Cardiac septum (tissue), 1 donor: ENCODE results near the gene NDUFS2. TPM values are rescaled to one million over a fixed set of nuclear protein-coding genes. Genes with fewer than 3 reads are reported as not detected.

Source experiments
- DNase-seq: peaks from one replicate; pipeline ENCODE4 v3.0.0-alpha.2; 2020; ENCODE audit warnings: low spot score
- intact Hi-C: fragments of 100-400 bp; cut with DNase I; formaldehyde crosslinking; loops from one replicate; pipeline ENCODE4 v1.14.0; 2022
- total RNA-seq: library from RNA; stranded (reverse); fragmentation: NEBNext Ultra II Directional; extraction: Animal tissue kit (Norgen Biotek cat#: 25700); gene quantifications from one replicate; pipeline ENCODE4 v1.2.1, GENCODE V29; 2021
- donor health status: DM: no; HTN: no; CAD: no.

Gene NDUFS2
- total RNA-seq, 1 donor from 2014 or later = 253 TPM

DNA sequence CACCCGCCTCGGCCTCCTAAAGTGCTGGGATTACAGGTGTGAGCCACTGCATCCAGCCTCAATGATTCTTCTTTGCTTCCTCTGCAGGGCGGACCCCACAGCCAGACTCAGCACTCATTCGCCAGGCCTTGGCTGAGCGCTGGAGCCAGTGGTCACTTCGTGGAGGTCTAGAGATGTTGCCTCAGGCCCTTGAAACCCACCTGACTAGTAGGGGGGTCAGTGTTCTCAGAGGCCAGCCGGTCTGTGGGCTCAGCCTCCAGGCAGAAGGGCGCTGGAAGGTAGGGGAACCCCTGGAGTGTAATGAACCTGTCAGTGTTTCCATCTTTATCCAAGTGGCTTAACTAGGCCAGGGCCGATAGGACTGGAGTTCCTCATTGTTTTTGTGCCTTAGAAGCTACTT is 33.3 kb upstream of the NDUFS2 start:
- no peak for DNase-seq
- intact Hi-C loops = no loop called here

DNA sequence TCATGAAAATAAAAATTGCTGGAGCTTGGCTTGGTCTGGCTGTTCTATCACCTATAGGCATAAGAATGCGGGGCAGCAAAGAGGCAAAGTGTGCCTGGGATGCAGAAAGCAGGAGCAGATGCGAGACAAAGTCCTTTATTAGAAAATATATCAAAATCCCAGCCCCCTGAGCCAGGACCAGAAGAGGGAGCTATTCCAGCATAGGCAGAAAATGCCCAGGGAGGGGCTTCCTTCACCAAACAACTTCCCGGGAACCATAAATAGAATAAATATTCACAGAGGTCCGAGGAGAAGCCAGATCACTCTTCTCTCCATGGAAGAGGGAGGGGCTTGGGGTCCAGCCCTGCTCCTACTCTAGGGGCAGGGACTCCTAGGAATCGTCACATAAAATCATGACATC is 31.0 kb upstream of the NDUFS2 start:
- intact Hi-C loops = no loop called here
- no peak for DNase-seq

DNA sequence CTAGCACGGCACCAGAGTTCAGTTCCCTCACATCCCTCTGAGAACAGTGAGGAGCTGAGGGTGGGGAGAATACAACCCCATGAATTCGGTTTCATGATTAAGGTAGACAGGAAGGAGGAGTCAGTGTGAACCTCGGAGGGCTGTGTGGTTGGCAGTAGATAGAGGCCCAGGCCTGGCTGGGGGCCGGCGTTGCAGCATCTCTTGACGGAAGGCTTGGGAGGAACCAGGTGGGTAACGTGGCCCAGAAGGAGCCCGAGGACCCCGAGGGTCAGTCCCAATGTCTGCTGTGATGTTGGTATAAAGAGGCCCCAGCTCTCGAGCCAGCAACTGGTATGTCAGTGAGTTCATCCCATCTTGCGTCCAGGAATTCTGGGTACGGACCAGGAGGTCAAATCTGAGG is 30.5 kb upstream of the NDUFS2 start:
- no peak for DNase-seq
- intact Hi-C loops = no loop called here

DNA sequence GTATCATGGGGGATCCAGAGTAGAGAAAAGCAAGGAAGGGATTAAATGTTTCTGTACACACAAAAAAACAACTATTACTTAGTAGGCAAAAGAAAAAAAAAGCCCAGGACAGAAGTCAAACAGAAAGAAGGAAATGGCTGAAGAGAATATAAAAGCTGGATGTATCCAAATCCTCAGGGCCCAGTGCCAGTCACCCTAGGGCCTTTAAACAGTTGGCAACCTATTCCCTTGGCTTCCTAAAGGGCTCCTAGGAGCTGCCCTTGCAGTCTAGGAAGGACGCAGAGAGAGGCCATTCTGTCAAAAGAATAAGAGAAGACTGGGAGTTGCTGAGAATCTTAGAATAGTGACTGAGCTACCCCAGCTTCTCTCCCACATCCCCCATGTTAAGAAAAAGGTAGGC is 29.8 kb upstream of the NDUFS2 start:
- no peak for DNase-seq
- intact Hi-C loops = no loop called here

DNA sequence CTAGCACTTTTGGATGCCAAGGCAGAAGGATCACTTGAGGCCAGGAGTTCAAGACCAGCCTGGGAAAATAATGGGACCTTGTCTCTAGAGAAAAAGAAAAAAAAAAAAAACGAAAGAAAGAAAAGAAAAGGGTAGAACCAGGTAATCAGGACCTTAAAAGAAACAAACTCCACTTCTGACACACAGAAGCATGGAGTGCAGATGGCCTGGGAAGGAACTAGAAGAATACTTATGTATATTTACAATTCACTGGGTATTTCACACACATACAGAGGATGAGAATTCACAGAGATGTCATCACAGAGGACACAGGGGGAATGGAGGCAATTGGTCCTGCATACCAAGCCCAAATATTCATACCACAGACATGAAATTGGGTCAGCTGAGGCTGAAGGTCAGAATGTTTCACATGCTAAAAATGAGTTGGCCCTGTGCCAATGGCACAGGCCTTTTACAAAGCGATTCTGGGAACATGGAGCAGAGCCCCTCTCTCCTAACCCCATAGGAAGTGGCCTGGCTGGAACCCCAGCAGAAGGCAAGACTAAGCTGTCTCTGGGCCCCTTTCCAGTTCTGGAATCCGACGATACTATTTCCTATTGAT is 29.3 kb upstream of the NDUFS2 start:
- intact Hi-C loops = no loop called here
- DNase-seq = no peak

DNA sequence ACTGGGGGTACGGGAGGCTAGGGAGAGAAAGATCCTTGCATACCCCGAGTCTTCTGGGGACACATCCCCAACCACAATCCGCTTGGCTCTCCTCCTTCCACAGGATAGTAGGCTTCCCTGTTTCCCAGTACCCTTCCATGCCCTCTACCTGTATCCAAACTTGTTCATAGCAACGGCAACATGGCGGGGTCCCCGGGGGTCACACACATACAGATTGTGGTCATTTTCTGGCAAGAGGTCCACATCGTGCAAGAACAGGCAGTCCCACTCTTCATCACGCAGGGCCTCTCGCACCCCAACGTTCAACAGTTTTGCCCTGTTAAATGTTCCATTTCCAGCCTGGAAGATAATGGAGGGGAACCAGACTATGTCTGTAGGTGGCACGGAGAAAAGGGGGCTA is 28.5 kb upstream of the NDUFS2 start:
- intact Hi-C loops = no loop called here
- no peak for DNase-seq

DNA sequence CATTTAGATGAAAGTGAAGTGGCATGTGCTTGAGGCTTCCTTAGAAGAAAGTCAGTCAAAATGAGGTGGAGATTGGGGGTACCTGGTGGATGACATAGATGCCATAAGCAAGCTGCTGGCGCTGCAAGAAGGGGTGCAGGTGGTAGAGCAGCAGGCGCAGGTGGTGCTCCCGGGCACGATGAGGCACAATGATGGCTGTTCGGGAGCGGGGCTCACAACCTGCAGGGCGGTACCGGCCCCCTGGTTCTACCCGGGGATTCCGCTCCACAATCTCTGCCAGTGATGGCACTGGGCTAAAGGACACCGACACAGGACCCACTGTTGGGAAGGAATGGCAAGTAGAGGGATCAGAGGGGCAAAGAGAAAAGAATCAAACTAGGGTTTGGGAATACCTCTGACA is 27.3 kb upstream of the NDUFS2 start:
- DNase-seq = no peak

DNA sequence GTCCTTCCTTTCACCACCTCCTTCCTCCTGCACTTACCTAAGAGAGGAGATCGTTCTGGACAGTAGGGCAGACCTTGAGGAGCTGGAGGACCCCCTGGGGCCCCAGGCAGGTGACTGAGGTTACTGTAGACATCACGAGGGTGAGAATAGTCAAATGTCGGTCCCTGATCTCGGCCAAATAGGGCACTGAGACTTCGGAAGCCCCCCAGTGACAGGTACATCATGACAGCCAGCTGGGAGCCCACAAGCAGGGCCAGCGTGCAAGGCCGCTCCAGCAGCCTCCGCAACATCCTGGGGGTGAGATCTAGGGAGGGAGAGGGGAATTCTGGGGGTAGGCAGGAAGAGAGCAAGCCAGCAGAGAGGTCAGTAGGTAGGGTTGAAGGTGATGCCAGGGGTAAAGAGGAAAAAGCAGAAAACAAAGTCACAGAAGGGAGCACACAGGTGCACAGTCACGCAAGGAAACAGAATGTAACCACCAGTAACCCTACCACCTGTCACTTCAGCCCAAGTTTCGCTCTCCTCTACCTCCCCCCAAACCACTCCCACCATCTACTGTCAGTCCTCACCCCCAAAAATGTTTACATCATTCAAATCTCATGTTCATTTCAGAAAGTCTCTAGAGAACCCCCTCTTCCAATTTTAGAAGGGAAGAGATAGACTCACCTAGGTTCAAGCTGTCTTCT is 26.3 kb upstream of the NDUFS2 start:
- no peak for DNase-seq
- intact Hi-C loops = no loop called here

More for the DNA sequence above, 27.3 kb upstream of the NDUFS2 start:
- intact Hi-C loops = no loop called here

DNA sequence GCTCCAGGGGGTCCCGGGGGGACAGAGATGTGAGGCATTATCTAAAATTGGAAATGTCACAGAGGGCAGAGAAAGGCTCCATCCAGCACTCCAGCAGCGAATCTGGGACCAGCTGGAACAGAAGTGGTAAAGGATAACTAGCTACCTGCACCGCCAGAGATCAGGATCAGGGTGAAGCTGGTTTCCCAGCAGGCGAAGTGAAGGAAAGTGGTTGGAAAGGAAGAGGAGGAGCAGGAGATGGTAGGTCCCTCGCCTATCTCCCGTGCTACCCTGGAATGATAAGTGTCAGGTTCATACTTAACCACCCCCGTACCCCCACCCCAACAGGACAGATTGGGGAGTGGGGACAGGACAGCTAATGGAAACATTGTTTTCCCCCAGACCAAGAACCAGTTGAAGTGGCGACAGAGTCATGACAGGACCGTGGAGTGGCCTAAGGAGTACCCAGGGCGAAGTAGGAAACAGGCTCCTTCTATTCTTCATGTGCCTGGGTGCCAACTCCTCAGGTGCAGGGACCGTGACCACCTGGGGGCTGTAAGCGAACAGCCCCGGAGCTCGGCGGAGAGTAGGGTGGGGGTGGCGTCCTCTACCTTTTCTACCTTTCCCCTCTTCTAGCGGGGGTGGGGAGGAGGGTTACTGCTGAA is 25.6 kb upstream of the NDUFS2 start:
- no peak for DNase-seq
- intact Hi-C loops = loop anchor here (1.0 kb wide), 1 partner anchor 10 kb away; the partner anchor contains the start of gene PPOX

DNA sequence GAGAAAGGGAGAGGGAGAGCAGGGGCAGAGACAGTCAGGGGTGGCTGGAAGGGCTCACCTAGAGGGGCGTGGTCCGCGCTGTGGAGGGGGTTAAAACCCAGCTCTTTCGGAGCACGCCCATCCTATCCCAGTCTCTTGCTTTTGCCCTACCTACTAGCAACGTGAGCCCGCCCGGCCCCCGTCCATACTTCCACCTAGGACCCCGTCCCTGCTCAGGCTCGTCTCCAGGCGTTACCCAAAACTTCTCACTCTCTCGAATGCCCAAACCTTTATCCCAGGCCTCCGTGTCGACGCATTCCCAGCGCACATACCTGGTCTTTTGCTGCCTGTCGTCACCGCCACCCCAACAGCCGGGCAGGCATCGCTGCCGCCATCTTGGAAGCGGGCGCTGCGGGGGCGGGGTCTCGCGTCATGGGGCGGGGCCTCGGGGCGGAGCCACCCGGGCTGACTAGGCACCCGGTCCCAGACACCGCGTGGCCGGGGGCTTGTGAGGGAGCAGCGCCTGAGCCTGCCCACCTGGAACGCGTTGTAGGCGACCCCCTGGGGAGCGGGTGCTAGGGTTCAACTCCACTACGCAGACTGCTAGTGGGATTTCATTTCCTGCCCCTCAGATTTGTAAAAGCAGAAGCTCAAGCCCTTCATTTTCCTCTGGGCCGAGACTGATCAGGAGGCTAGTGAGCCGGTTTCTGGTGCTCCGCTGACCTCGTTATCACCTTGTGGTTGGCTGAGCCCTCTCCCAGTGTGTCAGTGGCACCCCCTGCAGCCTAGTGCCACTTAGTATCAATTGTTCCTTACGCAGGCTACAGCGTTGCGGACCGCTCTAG is 24.8 kb upstream of the NDUFS2 start, which contains the start of gene B4GALT3:
B4GALT3 (minus strand) TSS at position 396 of the 824 bp plus-strand sequence. CDS start 1,447 bp downstream, outside the sequence.
- intact Hi-C loops = loop anchor here (1.0 kb wide), 1 partner anchor 11 kb away; the partner anchor contains the start of gene PPOX
- peak; percentile 98 for DNase-seq

DNA sequence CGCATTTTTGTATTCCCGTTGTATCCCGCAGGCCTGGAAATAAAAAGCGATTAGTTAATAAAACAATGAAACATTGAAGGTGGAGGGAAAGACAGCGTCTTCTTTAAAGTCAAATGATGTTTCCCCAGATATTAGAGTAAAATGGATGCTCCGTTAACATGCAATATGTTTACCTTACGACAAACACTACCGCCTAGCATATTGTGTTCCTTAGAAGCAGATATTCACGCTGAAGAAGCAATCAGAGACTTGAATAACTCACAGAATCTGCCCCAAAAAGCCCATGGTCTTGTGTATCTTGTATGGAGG is 24.3 kb upstream of the NDUFS2 start:
- DNase-seq = no peak
- intact Hi-C loops = loop anchor here (1.0 kb wide), 1 partner anchor 12 kb away; the partner anchor contains the start of gene PPOX

DNA sequence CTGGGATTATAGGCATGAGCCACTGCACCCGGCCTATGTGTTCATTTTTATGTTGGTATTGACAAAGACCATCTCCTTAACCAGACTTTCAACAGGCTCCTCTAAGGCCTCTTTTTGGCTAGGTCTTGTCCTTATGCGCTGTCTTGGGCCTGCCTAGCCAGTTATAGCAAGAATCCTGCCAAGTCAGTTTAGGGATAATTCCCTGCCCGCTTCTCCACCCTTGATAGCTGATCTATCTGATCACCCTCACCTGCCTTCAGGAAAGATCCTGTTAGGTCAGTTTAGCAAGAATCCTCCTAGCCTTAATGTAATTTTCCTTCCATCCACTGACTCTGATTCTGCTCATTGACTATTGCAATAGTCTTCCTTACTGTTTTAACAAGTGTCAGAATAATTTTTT is 22.5 kb upstream of the NDUFS2 start:
- intact Hi-C loops = no loop called here
- DNase-seq = no peak

DNA sequence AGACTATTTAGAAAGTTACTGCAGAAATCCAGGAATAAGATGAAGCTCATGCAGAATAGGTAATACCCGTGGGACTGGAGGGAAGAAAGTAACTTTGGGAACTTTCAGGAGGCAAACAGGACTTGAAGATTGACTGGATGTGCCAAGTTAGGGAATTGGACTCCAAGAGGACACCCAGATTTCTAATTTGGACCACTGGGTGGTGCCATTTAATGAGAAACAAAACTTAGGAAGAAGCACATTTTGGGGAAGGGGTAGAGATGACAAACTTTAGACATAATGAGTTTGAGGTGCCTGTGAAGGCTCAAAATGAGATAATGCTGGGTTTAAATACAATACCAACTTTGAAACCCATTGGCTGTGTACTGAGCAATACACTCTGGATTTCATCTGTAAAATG is 21.5 kb upstream of the NDUFS2 start:
- intact Hi-C loops = no loop called here
- DNase-seq = no peak

DNA sequence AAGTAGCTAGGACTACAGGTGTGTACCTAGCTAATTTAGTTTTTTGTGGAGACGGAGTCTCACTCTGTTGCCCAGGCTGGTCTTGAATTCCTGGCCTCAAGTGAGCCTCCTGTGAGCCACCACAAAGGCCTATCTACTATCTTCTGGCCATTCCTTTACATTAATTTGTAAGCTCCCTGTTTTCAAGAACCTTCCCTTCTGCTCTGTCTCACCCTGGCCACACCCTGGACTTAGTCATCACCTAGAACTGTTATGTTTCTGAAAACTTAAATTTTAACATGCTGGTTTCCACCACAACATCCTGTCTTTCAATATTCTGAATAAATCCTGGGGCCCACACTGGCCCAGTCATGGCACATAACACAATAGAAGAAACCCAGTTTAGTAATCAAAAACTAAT is 20.0 kb upstream of the NDUFS2 start:
- intact Hi-C loops = no loop called here
- DNase-seq = no peak

DNA sequence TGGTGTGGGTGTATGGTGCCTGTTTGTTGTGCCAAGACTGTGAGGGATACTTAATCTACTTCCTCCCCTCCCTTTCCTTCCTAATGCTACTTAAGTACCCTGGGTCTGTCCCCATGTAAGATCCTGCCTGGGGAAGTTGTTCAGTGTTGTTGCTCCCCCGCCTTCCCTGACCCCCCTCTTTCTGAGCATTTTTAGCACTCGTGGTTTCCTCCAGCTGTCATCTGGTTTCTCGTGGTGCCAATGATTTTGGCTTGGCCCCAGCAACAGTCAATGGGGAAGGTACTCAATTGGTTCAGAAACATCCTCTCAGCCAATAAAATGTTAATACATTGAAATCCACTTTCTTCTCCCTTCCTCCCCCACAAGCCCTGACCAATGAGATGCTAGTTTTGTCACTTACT is 16.9 kb upstream of the NDUFS2 start:
- intact Hi-C loops = no loop called here
- DNase-seq = no peak

DNA sequence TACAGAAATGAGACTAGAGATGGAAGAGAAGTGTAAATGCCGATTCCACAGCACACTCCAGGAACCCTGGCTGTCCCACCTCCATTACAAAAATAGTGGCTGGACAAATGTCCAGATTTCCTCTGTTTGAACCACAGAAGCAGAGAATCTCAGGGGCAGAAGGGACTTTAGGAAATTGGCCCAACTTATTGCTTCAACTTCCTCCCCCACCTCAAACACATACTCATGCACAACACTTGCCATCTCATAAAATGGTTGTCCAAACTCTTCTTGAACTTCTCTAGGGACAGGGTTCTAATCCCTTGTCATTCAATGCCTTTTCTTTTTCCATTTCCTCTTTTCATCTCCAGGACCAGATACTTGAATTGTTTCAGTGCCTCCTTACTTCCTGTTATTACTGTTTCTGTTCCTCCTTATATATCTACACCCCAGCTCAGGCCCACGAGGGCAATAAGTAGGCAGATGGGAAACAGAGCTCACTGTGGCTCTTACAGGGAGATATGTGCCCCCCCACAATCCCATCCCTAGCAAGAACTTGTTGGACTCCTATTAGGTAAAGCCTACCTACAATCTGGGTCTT is 16.3 kb upstream of the NDUFS2 start:
- intact Hi-C loops = no loop called here
- no peak for DNase-seq

DNA sequence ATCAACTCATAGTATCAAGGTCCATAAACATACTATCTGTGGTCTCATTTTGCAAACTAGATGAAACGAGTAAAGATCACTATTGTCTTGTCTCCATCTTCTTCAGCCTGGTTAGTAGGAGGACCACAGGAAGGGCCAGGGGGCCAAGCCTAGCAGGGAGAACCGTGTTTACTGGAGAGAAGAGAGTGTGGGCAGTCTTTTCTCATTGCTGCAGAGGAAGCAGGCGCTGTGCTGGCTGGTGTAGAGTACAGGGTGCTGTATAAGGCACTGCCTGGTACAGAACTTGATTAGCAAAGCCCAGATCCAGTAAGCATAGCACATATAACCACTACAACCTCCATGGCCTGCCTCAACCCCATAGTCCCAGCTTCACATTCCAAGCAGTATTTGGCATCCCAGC is 14.9 kb upstream of the NDUFS2 start:
- no peak for DNase-seq

DNA sequence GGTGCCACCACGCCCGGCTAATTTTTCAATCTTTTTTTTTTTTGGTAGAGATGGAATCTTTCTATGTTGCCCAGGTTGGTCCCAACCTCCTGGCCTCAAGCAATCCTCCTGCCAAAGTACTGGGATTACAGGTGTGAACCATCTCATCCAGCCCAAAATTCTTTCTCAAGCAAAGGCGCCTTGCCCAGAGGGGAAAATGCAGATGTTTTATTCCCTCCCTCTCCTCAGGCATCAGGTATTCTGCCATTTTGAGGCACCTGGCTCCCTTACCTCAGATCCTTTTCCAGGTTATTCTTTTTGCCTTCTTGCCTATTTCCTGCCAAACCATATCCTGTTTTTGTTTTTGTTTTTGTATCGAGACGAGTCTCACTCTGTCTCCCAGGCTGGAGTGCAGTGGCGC is 13.8 kb upstream of the NDUFS2 start:
- no peak for DNase-seq
- intact Hi-C loops = no loop called here

More for the DNA sequence above, 14.9 kb upstream of the NDUFS2 start:
- intact Hi-C loops = no loop called here

DNA sequence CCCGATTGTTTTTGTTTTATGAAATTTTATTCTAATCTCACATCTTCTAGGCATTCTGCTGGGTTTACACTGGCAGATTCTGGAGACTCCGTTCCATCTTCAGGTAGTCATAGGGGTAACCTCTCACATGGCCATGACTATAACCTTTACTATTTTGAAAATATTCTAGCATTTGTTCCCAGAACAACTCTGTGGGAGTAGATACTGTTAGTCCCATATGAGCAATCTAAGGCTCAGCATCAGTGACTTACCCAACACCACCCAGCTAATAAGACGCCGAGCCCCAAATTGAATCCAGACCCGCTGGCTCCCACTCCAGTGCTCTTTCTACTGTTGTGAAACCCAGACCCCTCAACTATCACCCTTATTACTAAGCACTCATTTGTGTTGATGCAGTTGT is 13.1 kb upstream of the NDUFS2 start:
- DNase-seq = no peak
- intact Hi-C loops = no loop called here
